Measurements from ENCODE around the gene LMTK3.

The LMTK3 gene

DNA sequence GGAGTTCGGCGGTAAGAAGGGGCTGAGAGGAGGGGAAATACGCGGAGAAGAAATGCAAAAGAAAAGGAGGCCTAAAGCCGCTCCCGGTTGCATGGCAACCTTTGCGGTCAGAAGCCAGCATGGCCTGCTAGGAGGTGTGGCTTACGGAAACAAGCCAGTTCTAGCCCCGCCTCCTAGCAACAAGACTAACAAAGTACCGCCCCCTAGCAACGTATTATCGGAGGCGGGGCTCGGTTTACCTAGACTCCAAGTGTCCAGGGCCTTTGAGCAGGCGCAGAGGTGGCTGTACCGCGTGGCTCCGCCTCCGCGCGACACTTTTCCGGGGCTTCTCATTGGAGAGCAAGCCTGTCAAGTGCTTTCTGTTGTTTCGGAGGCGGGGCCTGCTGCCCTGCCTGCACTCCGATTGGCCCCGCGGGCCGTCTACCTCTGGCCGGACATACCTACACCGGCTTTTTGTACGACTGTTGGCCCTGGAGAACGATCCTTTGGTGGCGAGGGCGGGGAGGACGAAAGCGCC, 42.8 kb downstream of the LMTK3 start:
- TF ChIP-seq RARB (CRISPR knock-in tag; IDR thresholded peaks at IDR 0.05) (no peak), GLIS3 (CRISPR knock-in tag; IDR thresholded peaks at IDR 0.05) (no peak), ZNF565 (CRISPR knock-in tag; conservative IDR thresholded peaks at IDR 0.05; ENCODE audit: low read depth) (no peak), PPARA (CRISPR knock-in tag; IDR thresholded peaks at IDR 0.05; ENCODE audit: borderline replicate concordance) (no peak), ZNF70 (CRISPR knock-in tag; IDR thresholded peaks at IDR 0.05) (no peak), SNAI2 (CRISPR knock-in tag; IDR thresholded peaks at IDR 0.05) (no peak), ZNF8 (CRISPR knock-in tag; IDR thresholded peaks at IDR 0.05) (no peak), ARNTL (CRISPR knock-in tag; IDR thresholded peaks at IDR 0.05; ENCODE audit: borderline replicate concordance, low read depth) (no peak), OSR1 (CRISPR knock-in tag; IDR thresholded peaks at IDR 0.05) (no peak), TOX (CRISPR knock-in tag; IDR thresholded peaks at IDR 0.05; ENCODE audit: borderline replicate concordance) (no peak)
- TF ChIP-seq, protein P1, sequence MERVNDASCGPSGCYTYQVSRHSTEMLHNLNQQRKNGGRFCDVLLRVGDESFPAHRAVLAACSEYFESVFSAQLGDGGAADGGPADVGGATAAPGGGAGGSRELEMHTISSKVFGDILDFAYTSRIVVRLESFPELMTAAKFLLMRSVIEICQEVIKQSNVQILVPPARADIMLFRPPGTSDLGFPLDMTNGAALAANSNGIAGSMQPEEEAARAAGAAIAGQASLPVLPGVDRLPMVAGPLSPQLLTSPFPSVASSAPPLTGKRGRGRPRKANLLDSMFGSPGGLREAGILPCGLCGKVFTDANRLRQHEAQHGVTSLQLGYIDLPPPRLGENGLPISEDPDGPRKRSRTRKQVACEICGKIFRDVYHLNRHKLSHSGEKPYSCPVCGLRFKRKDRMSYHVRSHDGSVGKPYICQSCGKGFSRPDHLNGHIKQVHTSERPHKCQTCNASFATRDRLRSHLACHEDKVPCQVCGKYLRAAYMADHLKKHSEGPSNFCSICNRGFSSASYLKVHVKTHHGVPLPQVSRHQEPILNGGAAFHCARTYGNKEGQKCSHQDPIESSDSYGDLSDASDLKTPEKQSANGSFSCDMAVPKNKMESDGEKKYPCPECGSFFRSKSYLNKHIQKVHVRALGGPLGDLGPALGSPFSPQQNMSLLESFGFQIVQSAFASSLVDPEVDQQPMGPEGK (CRISPR knock-in tag; IDR thresholded peaks at IDR 0.05; ENCODE audit: borderline replicate concordance), result no peak
- TF ChIP-seq, protein P2, sequence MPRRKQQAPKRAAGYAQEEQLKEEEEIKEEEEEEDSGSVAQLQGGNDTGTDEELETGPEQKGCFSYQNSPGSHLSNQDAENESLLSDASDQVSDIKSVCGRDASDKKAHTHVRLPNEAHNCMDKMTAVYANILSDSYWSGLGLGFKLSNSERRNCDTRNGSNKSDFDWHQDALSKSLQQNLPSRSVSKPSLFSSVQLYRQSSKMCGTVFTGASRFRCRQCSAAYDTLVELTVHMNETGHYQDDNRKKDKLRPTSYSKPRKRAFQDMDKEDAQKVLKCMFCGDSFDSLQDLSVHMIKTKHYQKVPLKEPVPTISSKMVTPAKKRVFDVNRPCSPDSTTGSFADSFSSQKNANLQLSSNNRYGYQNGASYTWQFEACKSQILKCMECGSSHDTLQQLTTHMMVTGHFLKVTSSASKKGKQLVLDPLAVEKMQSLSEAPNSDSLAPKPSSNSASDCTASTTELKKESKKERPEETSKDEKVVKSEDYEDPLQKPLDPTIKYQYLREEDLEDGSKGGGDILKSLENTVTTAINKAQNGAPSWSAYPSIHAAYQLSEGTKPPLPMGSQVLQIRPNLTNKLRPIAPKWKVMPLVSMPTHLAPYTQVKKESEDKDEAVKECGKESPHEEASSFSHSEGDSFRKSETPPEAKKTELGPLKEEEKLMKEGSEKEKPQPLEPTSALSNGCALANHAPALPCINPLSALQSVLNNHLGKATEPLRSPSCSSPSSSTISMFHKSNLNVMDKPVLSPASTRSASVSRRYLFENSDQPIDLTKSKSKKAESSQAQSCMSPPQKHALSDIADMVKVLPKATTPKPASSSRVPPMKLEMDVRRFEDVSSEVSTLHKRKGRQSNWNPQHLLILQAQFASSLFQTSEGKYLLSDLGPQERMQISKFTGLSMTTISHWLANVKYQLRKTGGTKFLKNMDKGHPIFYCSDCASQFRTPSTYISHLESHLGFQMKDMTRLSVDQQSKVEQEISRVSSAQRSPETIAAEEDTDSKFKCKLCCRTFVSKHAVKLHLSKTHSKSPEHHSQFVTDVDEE (CRISPR knock-in tag; IDR thresholded peaks at IDR 0.05), result no peak
- peak; percentile 95 for ATAC-seq

DNA sequence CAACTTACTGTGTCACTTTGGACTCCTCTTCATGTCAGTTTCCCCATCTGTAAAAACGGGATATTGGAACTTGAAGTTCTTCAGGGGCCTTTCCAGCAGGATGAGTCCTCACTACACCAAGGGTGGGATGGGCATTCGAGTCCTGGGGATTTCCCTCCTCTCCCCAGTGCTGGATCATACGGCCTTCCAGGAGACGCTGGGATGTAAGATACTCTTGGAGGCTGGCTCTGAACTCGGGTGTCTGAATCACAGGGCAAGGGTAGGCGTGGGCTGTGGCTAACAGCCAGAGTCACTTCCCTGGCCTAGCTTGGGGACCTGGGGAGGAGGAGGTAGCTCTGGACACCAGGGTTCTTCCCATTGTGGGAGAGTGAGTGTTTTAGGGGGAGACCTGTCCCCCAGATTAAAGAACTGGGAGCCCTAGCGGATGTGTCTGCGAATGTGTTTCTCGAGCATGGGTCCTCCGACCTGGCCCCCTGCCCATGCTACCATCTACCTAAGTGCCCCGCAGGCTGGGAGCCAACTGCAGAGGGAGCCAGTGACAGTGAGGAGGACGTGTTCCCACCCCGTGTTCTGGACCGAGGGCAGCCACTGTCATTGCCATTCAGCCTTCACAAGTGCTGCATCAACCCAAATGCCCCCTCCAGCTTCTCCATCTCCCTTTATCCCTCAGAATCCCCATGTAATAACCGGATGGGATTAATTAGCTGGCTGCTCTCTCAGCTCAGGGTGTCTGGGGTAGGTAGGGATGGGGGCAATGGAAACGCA, 44.9 kb downstream of the LMTK3 start:
- TF ChIP-seq ZFP3 (CRISPR knock-in tag; IDR thresholded peaks at IDR 0.05), result no peak
- ATAC-seq, result no peak

DNA sequence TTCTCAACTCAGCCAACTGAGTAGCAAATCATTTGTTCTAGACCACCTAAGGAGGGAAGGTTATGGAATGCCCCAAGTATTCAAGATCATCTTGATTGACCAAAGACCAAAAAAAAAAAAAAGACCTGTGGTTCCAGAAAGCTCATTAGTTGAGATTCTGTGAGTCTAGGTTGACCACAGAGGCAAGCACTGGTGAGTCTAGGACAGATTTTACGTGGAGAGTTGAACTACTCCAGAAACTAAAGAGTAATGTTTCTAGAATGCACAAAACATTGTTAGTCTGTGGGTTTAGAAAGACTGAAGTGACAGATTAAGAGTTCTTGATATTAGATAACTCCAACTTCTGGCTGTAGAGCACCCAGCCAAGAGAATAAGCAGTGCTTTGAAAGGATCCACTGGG, 46.4 kb downstream of the LMTK3 start:
- ATAC-seq, result no peak
- TF ChIP-seq ZNF565 (CRISPR knock-in tag; conservative IDR thresholded peaks at IDR 0.05; ENCODE audit: low read depth) (no peak), ISL1 (CRISPR knock-in tag; IDR thresholded peaks at IDR 0.05) (no peak), OSR1 (CRISPR knock-in tag; IDR thresholded peaks at IDR 0.05) (no peak), ZFP3 (CRISPR knock-in tag; IDR thresholded peaks at IDR 0.05) (no peak), PPARA (CRISPR knock-in tag; IDR thresholded peaks at IDR 0.05; ENCODE audit: borderline replicate concordance) (no peak)
- TF ChIP-seq, protein P2 (CRISPR knock-in tag; IDR thresholded peaks at IDR 0.05), result no peak
- TF ChIP-seq, protein P3, sequence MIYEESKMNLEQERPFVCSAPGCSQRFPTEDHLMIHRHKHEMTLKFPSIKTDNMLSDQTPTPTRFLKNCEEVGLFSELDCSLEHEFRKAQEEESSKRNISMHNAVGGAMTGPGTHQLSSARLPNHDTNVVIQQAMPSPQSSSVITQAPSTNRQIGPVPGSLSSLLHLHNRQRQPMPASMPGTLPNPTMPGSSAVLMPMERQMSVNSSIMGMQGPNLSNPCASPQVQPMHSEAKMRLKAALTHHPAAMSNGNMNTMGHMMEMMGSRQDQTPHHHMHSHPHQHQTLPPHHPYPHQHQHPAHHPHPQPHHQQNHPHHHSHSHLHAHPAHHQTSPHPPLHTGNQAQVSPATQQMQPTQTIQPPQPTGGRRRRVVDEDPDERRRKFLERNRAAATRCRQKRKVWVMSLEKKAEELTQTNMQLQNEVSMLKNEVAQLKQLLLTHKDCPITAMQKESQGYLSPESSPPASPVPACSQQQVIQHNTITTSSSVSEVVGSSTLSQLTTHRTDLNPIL (CRISPR knock-in tag; IDR thresholded peaks at IDR 0.05; ENCODE audit: low read depth), result no peak

DNA sequence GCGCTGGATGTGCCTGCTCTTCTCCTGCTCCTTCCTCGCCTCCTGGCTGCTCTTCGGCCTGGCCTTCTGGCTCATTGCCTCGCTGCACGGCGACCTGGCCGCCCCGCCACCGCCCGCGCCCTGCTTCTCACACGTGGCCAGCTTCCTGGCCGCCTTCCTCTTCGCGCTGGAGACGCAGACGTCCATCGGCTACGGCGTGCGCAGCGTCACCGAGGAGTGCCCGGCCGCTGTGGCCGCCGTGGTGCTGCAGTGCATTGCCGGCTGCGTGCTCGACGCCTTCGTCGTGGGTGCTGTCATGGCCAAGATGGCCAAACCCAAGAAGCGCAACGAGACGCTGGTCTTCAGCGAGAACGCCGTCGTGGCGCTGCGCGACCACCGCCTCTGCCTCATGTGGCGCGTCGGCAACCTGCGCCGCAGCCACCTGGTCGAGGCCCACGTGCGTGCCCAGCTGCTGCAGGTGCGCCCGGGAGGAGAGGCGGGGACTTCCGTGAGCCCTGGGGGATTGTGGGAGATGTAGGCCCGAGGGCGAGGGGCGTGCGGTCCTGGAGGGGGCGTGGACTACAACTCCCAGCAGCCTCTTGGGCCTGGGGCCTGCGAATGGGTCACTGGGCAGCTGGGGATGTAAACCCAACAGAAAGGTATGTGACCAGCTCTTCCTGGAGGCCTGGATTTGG, 49.5 kb downstream of the LMTK3 start:
- ATAC-seq, result peak; percentile 46
- no peak for TF ChIP-seq TOX (CRISPR knock-in tag; IDR thresholded peaks at IDR 0.05; ENCODE audit: borderline replicate concordance)
- TF ChIP-seq, protein P2 (CRISPR knock-in tag; IDR thresholded peaks at IDR 0.05), result no peak
- no peak for TF ChIP-seq PPARA (CRISPR knock-in tag; IDR thresholded peaks at IDR 0.05; ENCODE audit: borderline replicate concordance)
- no peak for TF ChIP-seq OSR1 (CRISPR knock-in tag; IDR thresholded peaks at IDR 0.05)
- TF ChIP-seq SNAI2 (CRISPR knock-in tag; IDR thresholded peaks at IDR 0.05), result no peak
- no peak for TF ChIP-seq ESRRG (CRISPR knock-in tag; IDR thresholded peaks at IDR 0.05)
- TF ChIP-seq ZNF8 (CRISPR knock-in tag; IDR thresholded peaks at IDR 0.05), result no peak
- TF ChIP-seq RARB (CRISPR knock-in tag; IDR thresholded peaks at IDR 0.05), result no peak
- TF ChIP-seq CSDC2 (CRISPR knock-in tag; IDR thresholded peaks at IDR 0.05), result no peak

Data from SK-N-SH treated with all-trans-retinoic acid at 6 μM for 48 hours (cell line).